Stimulated activated CD8-positive, alpha-beta memory T cell treated with anti-CD3 and anti-CD28 coated beads, Interleukin-12 subunit alpha, Interleukin-12 subunit beta, amount 100 ng/mL, for 4 hours (primary cell): Measurements from ENCODE around the gene ZBTB6.

Experiments used
- DNase-seq: peaks from one replicate; pipeline ENCODE4 v3.0.0-alpha.2; 2020; ENCODE audit warnings: low read depth

Gene ZBTB6, protein sequence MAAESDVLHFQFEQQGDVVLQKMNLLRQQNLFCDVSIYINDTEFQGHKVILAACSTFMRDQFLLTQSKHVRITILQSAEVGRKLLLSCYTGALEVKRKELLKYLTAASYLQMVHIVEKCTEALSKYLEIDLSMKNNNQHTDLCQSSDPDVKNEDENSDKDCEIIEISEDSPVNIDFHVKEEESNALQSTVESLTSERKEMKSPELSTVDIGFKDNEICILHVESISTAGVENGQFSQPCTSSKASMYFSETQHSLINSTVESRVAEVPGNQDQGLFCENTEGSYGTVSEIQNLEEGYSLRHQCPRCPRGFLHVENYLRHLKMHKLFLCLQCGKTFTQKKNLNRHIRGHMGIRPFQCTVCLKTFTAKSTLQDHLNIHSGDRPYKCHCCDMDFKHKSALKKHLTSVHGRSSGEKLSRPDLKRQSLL

DNA sequence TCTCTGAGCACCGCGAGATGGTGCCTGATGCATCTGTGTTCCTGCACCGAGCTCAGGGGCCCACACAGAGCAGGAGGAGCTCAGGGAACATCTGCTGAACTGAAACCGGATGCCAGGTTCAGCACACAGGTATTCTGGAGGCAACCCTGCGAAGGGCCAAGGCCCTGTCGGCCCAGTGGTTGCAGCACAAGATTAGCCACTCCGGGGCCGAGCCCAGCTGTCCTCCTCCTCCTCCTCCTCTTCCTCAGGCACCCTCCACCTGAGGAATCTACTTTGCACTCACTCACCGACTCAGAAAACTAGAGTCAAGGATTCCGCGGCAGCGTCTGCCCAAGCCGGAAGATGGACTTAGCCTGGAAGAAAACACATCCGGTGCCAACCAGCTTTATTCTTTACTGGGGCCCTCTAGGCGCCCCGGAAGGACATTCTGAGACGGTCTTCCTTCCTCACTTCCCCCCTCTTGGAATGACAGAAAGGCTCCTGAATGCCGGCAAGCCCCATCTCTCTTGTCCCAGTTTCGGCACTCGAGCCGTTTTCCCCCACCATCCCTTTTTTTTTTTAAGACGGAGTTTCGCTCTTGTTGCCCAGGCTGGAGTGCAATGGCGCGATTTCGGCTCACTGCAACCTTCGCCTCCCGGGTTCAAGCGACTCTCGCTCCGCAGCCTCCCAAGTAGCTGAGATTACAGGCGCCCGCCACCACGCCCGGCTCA is at the start of gene ZBTB6:
TSS of gene ZBTB6 (minus strand) at position 360 of the 710 bp plus-strand sequence. CDS start 1,251 bp downstream, outside the sequence.
- DNase-seq = peak; percentile 39

DNA sequence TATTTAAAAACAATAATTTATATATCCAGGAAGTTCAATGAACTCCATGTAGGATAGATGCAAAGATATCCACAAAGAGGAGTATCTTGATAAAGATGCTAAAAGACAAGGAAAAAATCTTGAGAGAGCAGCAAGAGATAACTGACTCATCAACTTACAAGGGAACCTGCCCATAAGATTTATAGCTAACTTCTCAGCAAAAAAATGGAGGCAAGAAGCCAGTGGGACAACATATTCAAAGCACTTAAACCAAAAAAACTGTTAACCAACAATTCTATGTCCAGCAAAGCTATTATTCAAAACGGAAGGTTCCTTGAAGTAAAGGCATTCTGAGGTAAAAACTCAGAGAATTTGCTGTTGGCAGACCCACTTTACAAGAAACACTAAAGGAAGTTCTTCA is 48.0 kb upstream of the ZBTB6 start:
- no peak for DNase-seq

DNA sequence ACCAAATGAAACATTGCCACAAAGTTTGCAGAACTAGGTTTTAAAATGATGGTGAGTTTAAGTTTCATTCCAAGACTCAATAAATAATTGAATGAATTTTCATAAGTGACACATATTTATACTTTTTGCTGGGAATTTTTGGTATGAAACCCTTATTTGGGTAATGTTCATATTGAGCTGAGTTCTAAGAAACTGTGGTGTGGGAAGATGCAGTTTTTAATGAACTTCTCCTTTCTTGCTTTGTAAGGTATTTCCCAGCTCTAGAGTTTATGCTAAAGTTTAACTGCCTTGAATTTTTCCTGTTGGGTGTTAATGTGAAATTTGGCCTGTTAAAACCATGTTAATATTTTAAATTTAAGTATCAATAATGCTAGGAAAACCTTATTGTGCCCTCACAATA is 42.8 kb upstream of the ZBTB6 start:
- no peak for DNase-seq

DNA sequence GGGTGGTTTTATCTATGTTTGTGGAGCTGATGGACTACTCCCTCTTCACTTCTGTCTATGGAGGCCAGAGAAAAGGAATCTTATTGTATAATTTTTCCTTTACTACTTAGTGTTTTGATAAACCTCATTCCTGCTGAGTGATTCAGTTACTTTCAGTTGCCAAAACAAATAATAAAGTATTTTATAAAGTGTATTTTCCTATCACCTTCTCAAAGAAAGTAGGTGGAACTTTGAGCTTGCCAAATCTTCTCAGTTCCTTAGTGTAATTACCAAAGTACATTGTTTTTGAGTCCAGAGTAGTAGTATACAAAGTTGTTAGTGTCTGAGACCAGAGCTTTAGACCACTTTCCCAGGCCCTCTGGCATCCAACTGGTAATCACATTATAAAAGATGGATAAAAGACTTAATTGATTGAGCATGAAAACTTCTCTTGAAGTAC is 41.1 kb upstream of the ZBTB6 start:
- DNase-seq = no peak

DNA sequence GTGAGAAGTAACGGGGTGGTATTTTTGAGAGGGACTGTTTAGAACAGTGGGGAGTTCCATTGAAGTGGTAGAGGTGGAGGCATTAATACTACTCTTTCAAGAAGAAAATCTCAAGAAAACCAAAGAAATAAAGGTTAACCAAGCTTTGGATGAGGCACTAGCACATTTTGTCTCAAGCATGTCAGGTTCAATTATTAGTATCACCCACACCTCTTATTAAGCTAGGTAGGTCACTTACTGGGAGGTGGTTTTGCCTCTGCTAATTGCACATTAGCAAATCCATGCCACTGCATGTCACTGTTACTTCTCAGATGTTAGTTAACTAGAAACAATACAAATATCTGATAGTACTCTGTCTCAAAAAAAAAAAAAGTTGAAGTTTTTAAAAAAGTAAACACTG is 37.9 kb upstream of the ZBTB6 start:
- no peak for DNase-seq

DNA sequence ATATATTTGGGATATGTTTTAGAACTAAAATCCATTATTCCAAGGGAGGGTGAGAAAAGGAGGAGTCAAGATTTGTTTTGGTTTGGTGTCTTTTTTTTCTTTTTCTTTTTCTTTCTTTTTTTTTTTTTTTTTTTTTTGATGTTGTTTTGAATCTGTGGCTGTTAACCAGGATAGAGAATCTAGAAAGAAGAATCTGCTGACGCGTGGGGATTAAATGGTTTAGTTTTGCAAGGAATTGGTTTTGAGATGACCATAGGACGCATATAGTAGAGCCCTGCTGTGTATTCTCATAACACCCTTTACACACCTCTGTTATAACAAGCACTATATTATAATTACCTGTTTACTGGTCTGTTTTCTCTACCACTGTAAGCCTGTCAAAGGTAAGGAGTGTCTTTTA is 37.1 kb upstream of the ZBTB6 start:
- no peak for DNase-seq

DNA sequence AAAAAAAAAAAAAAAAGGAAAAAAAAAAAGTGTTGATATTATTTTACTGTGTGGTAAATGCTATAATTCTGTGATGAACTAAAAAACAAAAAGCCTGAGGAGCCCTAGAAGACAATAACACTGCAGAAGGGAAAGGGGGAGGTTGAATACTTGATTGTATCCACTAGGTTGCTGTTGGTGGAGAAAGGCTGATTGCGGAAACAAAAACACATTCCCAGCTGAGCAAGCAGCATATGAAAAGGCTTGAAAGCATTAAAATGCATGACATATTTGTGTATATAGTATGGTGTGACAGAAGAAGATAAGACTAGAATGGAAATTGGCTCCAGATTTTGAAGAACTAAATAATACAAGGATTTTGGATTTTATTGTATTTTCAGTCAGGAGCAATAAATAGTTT is 36.6 kb upstream of the ZBTB6 start:
- DNase-seq = no peak

DNA sequence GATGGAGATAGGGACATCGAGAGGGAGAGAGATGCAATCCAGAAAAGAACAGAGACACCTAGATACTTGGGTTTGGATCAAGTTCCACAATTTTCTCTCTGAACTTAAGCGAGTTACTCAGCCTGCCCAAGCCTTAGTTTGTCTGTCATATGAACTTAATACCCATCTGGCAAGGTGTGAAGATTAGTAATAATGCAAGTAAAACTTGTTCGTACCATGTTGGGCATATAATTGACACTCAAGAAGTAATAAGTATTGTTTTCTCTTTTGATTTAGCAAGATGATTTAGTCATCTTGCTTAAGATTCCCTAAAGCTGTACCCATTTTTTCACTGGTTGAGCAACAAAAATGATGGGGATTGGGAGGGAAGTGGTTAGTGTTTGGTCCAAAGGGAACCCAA is 35.2 kb upstream of the ZBTB6 start:
- DNase-seq = no peak

DNA sequence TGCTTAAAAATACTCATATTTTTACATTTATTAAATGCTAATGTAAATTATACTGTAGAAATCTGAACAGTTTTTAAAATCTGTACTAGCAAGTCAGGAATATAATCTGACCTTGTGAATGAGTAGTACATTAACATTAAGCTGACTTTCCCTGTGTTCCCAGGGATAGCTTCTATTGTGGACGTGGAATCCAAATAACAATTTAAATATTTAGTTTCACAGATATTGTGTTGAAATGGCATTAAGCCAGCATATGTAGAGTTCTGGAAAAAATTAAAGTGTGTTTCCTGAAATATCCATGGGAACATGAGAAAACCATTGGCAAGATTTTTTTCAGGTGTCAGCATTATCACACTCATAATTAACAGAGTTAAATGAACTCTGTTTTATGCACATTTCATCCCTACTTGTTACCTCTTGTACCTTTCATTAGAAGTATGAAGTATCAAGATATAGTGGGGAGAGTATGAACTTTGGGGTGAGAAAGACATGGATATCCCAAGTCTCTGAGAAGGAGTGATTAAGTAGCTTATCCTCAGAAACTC is 33.4 kb upstream of the ZBTB6 start:
- DNase-seq = no peak

DNA sequence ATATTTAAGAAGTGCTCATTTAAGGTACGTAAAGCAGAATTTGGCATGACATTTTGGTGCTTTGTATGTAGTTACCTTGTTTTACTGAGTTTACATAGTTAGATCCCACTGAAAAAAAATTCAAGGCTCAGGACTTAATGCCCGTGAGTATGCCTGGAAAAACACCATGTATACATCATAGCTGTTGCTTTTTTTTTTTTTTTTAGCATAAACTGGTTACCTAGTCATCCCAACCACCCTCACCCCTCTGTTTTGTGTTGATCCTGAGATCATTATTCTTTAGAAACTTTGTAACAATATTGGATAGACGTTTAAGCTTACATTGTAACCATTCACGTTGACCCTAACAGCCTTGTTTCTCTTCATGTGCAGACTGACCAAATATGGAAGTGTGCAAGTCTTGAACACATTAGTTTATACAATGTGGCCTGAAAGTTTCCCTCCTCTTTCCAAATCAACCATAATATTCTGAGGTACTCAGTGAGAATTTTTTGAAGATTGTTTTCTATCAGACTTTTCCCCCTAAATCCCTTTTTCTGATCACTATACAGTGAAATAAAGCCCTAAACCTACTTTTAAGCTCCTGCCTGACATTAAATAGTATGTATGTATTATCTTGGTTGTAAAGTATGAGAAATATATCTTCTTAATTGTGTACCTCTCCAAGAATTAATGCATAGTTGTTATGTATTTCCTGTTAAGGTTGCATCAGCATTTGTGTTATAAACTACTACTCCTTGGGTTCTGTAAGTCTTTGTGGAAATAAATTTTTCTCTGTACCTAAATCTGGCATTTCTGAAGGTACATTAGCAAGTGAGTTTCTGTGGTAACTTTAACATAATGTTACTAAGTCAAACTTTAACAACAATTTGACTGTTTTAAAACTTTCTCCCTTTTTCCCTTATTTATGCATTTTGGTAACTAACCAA is 32.1 kb upstream of the ZBTB6 start:
- DNase-seq = no peak

DNA sequence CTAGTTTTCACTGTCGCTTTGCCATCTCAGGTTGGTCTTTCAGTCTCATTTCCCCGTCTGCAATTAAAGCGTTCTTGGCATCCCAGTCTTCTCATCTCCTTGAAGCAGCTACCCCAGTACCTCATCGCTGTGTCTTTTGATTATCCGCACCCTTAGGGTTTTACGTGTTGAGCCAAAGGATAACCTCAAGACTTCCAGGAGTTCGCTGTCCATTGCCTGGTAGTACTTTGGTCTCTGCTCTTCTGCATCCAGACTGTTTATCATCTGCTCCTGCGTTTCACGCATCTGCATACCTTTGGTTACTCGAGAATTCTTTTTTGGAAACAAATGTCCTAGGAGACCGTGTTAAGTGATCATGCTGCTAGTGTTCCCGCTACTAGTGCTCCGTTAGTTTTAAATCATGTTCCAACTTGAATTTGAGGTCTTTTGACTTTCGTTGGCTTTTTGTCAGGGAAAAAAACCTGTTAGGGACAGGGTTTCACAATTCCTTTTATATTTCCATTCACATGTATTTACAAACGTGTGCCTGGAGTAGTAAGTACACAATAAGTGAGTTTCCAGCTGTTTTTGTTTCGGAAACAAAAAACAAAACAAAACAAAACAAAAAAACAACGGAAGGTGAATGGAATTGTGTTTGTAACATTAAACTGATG is 28.6 kb upstream of the ZBTB6 start:
- DNase-seq = no peak

DNA sequence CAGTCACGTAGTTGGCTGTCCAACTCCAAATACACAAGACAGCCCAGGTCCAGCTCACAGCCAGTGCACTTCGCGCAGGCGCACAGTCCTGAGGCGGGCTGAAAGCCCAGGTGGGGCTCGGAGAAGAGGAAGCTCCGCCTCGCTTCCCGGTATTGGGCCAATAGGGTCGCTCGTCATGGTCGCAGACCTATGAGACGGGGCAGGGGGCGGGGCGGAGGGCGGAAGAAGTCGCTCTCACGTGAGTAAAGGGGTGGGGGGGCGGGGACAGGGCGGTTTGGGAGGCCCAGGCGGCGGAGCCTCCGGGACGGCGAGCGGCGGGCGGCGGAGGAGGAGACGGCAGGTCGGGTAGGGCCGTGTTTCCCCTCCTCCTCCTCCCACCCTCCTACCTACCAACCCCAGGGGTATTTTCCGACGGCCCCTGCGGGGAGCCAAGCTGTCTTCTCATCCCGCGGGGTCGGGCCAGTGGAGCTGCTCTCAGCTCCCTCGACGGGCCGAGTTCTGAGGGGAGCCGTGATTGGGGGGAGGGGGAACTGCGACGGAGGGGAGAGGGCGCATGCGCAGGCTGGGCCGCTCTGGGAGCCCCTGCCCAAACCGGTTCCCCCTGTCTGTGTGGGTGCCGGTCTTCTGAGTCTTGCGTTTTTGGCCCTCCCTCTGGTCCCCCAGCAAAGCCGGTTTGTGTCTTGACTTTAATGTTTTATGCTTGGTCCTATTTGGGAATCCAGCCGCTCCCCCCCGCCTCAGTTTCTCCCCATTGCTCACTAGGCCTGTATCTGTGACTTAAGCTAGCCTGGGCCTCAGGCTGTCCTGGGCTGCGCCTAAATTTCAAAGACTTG is 27.8 kb upstream of the ZBTB6 start, which contains the start of gene RABGAP1:
TSS of gene RABGAP1 (plus strand) at position 272 of the 833 bp plus-strand sequence. CDS start 16,040 bp downstream, outside the sequence.
- peak; percentile 95 for DNase-seq

DNA sequence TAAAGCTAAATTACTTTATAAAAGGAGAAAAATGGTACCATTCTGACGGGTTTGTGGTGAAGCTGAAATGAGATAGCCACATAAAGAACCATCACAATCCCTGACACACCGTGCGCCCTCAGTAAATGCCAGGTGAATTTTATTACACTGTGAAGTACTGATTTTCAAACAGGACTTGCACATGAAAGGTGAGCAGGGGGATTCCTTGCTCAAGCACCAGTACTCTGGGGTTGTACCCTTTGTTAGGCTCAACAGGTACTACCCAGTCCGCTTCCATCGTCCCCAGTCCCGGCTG is 27.3 kb upstream of the ZBTB6 start:
- no peak for DNase-seq

DNA sequence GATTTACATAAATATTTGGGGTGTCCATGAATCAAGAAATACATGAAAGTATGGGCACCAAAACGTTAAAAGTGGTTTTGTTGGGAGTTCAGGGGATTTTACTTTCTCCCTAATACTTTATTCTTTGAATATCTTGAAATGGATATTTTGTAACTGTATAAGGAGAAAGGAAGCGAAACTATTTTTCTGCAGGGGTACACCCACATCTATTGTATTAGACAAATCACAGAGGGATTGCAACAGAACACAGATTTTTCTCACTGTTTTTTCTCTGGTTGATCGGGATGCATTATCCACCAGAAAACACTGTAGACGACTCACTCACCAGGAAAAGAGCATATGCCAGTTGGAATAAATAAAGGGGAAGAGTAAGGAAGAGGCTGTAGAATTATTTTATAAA is 26.5 kb upstream of the ZBTB6 start:
- no peak for DNase-seq

DNA sequence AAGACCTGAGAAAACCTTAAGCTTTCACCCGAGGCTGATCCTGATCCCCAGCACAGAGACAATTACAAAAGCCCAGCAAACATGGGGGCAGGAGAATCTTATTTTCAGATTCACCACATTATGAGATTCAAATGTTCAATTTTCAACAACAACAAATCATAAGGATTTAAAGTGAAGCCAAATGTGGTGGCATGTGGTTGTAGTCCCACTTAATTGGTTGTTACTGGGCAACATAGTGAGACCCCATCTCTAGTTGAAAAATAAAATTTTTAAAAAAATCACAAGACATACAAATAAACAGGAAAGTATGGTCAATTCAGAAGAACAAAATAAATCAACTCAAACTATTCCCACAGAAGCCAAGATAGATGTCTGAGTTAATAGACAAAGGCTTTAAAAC is 23.8 kb upstream of the ZBTB6 start:
- DNase-seq = no peak

DNA sequence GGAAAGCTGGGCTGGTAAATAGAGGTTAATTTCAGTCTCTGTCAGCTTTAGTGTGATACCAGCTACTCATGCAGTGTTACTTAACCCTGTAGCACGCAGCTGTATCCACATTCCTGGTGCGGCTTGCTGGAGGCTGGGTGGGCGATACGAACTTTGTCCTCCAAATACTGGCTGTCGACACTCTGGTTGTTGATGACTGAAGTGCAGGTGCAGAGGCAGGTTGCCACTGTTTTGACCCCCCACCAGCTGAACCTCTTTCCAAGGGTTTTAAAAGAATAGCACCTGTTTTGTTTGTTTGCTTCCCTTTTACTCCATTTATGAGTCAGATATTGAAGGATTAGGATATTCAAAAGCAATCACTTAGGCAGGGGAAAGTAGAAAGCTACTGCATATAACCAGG is 23.3 kb upstream of the ZBTB6 start:
- no peak for DNase-seq

DNA sequence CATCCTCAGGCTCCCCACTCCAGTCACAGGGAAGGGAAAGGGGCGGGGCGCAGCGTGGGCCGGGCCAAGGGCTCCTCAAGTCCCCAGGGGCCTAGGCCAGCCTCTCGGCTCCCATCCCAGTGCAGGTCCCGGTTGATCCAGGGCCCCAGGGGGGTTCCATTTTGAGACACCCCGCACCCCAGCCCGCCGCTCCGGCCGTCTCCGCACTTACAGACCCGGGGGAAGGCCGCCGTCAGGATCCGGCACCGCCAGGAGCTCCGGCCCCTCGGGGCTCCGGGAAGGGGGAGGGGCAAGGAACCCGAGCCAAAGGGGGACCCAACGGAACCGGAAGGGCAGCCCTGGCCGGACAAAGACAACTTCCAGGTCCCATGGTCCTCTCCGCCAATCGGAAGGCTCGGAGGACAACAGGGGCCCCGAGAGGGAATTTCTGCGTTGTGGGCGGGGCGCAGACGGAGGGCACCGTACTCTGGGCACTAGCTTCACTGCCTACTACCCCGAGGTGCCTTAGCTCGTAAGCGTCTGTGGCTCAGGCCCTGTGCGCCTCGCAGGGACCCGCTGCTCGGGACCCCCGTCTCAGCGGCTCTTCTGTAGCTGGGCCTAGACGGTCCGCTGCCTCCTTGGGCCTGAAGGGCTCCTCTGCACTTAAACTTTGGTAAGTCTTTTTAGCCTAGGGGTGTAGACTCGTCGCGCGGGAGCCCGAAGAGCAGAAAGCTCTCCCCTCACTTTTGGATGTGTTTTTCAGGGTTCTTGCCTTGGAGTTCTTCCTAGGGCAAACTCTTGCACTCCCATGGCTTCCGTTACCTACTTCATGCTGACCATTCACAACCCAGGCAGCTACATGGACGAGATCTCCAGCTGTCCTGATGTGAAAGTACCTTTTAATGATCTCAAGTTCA is 18.4 kb upstream of the ZBTB6 start, which contains the start of gene ZBTB26:
TSS of gene ZBTB26 (minus strand) at position 287 of the 896 bp plus-strand sequence. CDS start 11,578 bp downstream, outside the sequence.
- DNase-seq = peak; percentile 76

DNA sequence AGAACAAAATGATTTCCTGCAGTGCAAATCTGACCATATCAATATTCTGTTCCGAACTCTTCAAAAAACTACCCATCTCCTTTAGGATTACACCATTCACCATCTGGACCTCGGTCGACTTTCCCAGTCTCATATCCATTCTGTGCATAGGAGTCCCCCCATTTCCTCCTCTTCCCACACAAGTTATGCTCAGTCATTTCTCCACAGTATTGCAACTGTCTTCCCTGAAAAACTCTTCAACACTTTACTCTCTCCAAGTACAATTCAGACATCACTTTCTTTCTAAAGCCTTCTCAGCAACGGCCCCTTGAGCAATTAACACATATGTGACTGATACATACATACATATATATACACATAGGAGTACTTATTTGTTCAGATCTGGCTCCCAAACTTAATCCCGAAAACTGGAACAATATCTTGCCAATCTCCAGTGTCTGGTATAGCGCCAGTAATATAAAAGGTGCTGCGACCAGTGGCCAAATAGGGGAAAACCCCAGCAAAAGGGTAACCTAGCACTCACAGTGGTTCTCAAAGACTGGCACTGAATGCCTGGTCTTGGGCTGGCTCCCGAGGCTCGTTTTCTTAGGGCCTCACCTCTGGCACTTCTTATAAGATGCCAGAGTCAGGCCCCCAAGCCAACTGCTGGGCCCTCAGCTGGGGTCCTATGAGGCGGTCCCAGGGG is 17.6 kb upstream of the ZBTB6 start:
- no peak for DNase-seq

DNA sequence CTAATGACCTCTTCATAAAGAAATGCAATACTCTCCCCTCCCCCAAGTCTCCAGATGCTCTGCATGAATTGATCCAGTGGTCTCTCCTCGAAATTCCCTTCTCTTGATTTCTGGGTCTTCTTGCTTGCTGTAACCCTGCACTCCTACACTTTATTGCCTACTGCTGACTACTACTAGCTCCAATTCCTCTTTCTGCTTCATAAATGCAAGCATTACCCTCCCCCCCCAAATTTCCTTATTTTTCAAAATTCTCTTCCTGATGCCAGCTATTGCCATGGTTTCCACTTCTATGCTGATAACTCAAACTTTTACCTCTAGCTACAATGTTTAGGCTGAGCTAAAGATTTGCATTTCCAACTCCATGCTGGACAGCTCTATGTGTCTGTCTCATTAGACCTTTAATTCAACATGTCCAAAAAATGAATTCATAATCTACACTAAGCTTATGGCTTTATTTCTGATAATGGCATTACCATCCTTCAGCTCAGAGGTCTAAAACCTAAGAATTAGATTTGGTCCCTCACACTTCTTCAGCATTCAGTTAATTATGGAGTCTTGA is 16.8 kb upstream of the ZBTB6 start:
- no peak for DNase-seq
